Measurements from ENCODE around the gene ZNF394.

Gene ZNF394

DNA sequence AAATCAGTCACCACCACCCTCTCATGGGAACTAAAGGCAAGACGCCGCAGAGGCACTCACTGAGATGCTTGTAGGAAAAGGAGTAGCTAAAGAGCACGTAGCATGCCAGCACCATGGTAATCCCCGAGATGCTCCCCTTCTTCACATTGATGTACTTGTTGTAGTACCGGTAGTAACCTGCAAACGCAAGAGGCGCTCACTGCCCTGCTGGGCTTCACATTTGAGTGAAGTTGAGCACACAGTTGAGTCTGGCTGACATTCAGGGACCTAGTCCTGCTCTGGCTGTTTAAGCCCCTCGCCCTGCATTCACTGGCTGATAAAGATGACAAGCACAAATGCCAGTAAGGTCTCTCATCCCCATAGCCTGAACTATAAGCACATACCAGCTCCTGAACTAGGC lies 41.0 kb downstream of the ZNF394 start:
- ATAC-seq, result peak; percentile 58
- TF ChIP-seq ZNF70 (CRISPR knock-in tag; IDR thresholded peaks at IDR 0.05) (no peak), ZNF8 (CRISPR knock-in tag; IDR thresholded peaks at IDR 0.05) (no peak), OSR1 (CRISPR knock-in tag; IDR thresholded peaks at IDR 0.05) (no peak), RARB (CRISPR knock-in tag; IDR thresholded peaks at IDR 0.05) (no peak)
- TF ChIP-seq, protein P1, sequence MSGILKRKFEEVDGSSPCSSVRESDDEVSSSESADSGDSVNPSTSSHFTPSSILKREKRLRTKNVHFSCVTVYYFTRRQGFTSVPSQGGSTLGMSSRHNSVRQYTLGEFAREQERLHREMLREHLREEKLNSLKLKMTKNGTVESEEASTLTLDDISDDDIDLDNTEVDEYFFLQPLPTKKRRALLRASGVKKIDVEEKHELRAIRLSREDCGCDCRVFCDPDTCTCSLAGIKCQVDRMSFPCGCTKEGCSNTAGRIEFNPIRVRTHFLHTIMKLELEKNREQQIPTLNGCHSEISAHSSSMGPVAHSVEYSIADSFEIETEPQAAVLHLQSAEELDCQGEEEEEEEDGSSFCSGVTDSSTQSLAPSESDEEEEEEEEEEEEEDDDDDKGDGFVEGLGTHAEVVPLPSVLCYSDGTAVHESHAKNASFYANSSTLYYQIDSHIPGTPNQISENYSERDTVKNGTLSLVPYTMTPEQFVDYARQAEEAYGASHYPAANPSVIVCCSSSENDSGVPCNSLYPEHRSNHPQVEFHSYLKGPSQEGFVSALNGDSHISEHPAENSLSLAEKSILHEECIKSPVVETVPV (CRISPR knock-in tag; IDR thresholded peaks at IDR 0.05), result no peak
- TF ChIP-seq, protein P2, sequence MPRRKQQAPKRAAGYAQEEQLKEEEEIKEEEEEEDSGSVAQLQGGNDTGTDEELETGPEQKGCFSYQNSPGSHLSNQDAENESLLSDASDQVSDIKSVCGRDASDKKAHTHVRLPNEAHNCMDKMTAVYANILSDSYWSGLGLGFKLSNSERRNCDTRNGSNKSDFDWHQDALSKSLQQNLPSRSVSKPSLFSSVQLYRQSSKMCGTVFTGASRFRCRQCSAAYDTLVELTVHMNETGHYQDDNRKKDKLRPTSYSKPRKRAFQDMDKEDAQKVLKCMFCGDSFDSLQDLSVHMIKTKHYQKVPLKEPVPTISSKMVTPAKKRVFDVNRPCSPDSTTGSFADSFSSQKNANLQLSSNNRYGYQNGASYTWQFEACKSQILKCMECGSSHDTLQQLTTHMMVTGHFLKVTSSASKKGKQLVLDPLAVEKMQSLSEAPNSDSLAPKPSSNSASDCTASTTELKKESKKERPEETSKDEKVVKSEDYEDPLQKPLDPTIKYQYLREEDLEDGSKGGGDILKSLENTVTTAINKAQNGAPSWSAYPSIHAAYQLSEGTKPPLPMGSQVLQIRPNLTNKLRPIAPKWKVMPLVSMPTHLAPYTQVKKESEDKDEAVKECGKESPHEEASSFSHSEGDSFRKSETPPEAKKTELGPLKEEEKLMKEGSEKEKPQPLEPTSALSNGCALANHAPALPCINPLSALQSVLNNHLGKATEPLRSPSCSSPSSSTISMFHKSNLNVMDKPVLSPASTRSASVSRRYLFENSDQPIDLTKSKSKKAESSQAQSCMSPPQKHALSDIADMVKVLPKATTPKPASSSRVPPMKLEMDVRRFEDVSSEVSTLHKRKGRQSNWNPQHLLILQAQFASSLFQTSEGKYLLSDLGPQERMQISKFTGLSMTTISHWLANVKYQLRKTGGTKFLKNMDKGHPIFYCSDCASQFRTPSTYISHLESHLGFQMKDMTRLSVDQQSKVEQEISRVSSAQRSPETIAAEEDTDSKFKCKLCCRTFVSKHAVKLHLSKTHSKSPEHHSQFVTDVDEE (CRISPR knock-in tag; IDR thresholded peaks at IDR 0.05), result no peak

DNA sequence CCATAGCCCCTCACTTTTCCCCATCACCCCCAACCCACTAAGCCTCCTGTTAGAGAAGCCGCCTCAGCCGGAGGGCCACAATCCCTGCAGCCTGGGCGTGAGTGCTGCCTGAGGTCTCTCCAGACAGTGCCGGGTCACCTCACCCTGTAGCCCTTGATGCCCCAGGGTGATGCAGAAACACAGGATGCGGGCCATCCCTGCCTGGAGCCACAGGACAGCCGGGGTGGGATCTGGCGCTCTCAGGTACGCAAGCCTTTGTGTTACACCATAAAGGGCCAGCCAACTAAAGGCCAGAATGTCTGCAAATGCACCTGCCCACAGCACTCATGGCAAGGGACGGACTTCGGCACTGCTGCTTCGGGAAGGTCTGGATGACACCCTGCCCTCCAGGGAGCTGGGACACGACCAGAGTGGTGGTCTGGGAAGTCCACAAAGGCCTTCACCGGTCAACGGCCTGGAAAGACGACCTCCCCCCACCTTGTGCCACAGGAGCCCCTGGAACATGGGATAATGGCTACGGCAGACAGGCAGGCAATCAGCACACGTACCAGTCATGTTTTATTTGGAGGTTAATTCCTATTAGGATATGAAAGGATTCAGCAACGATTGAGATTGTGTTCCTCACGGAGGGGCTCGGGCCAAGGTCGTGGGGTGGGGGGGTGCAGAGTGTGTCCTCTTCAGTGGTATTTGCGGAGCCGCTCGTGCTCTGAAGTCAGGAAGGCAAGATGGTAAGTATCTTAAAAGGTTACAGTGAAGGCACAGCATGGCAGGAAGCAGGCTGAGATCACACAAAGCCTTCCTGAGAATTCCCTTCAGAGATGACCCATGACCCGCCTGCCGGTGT lies 42.2 kb downstream of the ZNF394 start:
- no peak for ATAC-seq
- TF ChIP-seq, protein P2 (CRISPR knock-in tag; IDR thresholded peaks at IDR 0.05), result no peak
- no peak for TF ChIP-seq PPARA (CRISPR knock-in tag; IDR thresholded peaks at IDR 0.05; ENCODE audit: borderline replicate concordance)
- TF ChIP-seq, protein P3, sequence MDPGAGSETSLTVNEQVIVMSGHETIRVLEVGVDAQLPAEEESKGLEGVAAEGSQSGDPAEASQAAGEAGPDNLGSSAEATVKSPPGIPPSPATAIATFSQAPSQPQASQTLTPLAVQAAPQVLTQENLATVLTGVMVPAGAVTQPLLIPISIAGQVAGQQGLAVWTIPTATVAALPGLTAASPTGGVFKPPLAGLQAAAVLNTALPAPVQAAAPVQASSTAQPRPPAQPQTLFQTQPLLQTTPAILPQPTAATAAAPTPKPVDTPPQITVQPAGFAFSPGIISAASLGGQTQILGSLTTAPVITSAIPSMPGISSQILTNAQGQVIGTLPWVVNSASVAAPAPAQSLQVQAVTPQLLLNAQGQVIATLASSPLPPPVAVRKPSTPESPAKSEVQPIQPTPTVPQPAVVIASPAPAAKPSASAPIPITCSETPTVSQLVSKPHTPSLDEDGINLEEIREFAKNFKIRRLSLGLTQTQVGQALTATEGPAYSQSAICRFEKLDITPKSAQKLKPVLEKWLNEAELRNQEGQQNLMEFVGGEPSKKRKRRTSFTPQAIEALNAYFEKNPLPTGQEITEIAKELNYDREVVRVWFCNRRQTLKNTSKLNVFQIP (CRISPR knock-in tag; IDR thresholded peaks at IDR 0.05; ENCODE audit: borderline replicate concordance, low read depth), result no peak
- TF ChIP-seq TOX (CRISPR knock-in tag; IDR thresholded peaks at IDR 0.05; ENCODE audit: borderline replicate concordance), result no peak
- no peak for TF ChIP-seq ZFP30 (CRISPR knock-in tag; IDR thresholded peaks at IDR 0.05)
- no peak for TF ChIP-seq ISL1 (CRISPR knock-in tag; IDR thresholded peaks at IDR 0.05)
- TF ChIP-seq BACH2 (CRISPR knock-in tag; IDR thresholded peaks at IDR 0.05; ENCODE audit: borderline replicate concordance), result no peak
- no peak for TF ChIP-seq ZNF70 (CRISPR knock-in tag; IDR thresholded peaks at IDR 0.05)
- TF ChIP-seq, protein P4, sequence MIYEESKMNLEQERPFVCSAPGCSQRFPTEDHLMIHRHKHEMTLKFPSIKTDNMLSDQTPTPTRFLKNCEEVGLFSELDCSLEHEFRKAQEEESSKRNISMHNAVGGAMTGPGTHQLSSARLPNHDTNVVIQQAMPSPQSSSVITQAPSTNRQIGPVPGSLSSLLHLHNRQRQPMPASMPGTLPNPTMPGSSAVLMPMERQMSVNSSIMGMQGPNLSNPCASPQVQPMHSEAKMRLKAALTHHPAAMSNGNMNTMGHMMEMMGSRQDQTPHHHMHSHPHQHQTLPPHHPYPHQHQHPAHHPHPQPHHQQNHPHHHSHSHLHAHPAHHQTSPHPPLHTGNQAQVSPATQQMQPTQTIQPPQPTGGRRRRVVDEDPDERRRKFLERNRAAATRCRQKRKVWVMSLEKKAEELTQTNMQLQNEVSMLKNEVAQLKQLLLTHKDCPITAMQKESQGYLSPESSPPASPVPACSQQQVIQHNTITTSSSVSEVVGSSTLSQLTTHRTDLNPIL (CRISPR knock-in tag; IDR thresholded peaks at IDR 0.05; ENCODE audit: low read depth), result no peak
- no peak for TF ChIP-seq RARB (CRISPR knock-in tag; IDR thresholded peaks at IDR 0.05)

DNA sequence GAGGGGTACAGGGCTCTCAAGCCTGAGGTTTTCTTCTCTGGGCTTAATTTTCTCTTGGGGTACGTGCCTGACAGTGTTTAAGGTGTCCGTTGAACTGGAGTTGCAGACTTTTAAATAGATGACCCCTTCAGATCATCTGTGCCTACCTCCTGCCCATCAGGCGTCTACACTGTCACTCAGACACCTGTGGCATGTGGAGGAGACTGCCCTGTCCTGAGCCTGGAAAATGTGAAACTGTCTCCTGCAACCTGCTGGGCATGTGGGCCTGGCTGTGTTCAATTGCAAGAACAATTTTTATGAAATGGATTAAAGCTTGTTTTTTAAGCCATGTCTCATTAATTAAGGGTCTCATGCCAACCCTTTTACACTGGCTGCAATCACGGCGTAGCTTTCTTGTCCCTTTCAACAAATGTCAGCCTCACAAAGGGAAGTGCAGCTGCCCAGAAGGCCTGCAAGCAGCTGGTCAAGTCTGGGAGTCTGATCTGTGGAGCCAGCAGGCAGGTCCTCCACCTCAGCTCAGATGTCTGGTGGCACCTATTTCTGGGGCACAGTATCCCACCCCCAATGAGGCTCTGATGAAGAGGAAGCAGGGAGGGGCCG lies 42.9 kb downstream of the ZNF394 start:
- ATAC-seq, result no peak
- TF ChIP-seq ZNF565 (CRISPR knock-in tag; conservative IDR thresholded peaks at IDR 0.05; ENCODE audit: low read depth), result no peak
- no peak for TF ChIP-seq TOX (CRISPR knock-in tag; IDR thresholded peaks at IDR 0.05; ENCODE audit: borderline replicate concordance)
- no peak for TF ChIP-seq GLIS3 (CRISPR knock-in tag; IDR thresholded peaks at IDR 0.05)

DNA sequence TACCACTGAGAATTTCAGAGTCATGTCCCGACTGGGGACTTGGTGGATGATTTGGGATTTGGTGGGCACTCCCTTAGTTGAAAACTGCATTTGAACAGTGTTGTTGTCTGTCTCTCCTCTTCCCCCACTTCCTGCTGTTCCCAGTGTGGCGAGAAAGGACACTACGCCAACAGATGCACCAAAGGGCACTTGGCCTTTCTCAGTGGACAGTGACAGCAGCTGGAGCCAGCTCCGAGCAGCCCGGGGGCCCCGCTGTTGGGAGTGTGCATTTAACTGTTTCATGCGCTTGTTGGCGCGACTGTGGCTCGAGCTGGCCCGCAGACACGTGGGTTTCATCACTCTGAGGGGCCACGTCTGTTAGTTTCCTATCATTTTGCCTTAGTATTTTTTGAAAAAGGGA lies 43.8 kb downstream of the ZNF394 start:
- TF ChIP-seq ARNTL (CRISPR knock-in tag; IDR thresholded peaks at IDR 0.05; ENCODE audit: borderline replicate concordance, low read depth) (no peak), TCF4 (CRISPR knock-in tag; IDR thresholded peaks at IDR 0.05; ENCODE audit: borderline replicate concordance) (no peak), GLIS3 (CRISPR knock-in tag; IDR thresholded peaks at IDR 0.05) (no peak), PPARA (CRISPR knock-in tag; IDR thresholded peaks at IDR 0.05; ENCODE audit: borderline replicate concordance) (no peak), SNAI2 (CRISPR knock-in tag; IDR thresholded peaks at IDR 0.05) (no peak), ZFP3 (CRISPR knock-in tag; IDR thresholded peaks at IDR 0.05) (no peak), ESRRG (CRISPR knock-in tag; IDR thresholded peaks at IDR 0.05) (no peak), TOX (CRISPR knock-in tag; IDR thresholded peaks at IDR 0.05; ENCODE audit: borderline replicate concordance) (no peak)
- TF ChIP-seq, protein P2 (CRISPR knock-in tag; IDR thresholded peaks at IDR 0.05), result no peak
- ATAC-seq, result no peak

Measured in SK-N-SH treated with all-trans-retinoic acid at 6 μM for 48 hours (cell line).